PC-3 (cell line): ENCODE data around the gene FOXC2. TPM values are rescaled to one million over a fixed set of nuclear protein-coding genes. Genes with fewer than 3 reads are reported as not detected.

Experiments used
- ATAC-seq: fragments of 200-7000 bp; cut with Tn5 transposase; 2 replicates; pipeline ENCODE4 v1.9.1; 2020; ENCODE audit warnings: mild to moderate bottlenecking, moderate library complexity
- BruUV-seq: library from RNA; stranded (reverse); fragments of 400-500 nt; replicated peaks from 2 replicates; lab custom pipeline; 2021; lab: Mats Ljungman, UMichigan
- CTCF ChIA-PET: fragments of 300-600 bp; sonication (Branson Sonifier 250); formaldehyde crosslinking; loops from one replicate; lab custom pipeline; 2022; ENCODE audit warnings: antibody characterized with exemption; lab: Charles Lee
- POLR2A ChIA-PET: fragments of 300-600 bp; sonication (Branson Sonifier 250); formaldehyde crosslinking; loops from one replicate; lab custom pipeline; 2022; ENCODE audit warnings: antibody characterized with exemption; ENCODE audit not compliant: unreplicated experiment; lab: Charles Lee
- DNase-seq: peaks from one replicate; pipeline ENCODE4 v3.0.0-alpha.2; 2015
- H2AFZ ChIP-seq: fragments of 300-600 bp; sonication (generic); 2 replicates; pipeline ENCODE4 v1.6.0; 2016; ENCODE audit warnings: antibody characterized with exemption, low read length
- H3F3A ChIP-seq: fragments of 300-600 bp; sonication (generic); one replicate; pipeline ENCODE4 v1.6.0; 2017; ENCODE audit warnings: antibody characterized with exemption, low read length, control low read depth, mild to moderate bottlenecking; ENCODE audit not compliant: unreplicated experiment
- H3K27ac ChIP-seq: fragments of 300-600 bp; sonication (generic); 2 replicates; pipeline ENCODE4 v1.5.1; 2016; ENCODE audit warnings: mild to moderate bottlenecking, low read length
- H3K27me3 ChIP-seq: fragments of 300-600 bp; sonication (generic); 2 replicates; pipeline ENCODE4 v1.6.1; 2016; ENCODE audit warnings: low read length, mixed read lengths
- H3K36me3 ChIP-seq: fragments of 300-600 bp; sonication (generic); 2 replicates; pipeline ENCODE4 v1.6.1; 2016; ENCODE audit warnings: low read depth, mixed run types, low read length, mixed read lengths
- H3K4me1 ChIP-seq: fragments of 300-600 bp; sonication (generic); 2 replicates; pipeline ENCODE4 v1.5.1; 2016; ENCODE audit warnings: low read length; ENCODE audit not compliant: insufficient read depth
- H3K4me2 ChIP-seq: fragments of 300-600 bp; sonication (generic); 2 replicates; pipeline ENCODE4 v1.6.0; 2016; ENCODE audit warnings: low read length
- H3K4me3 ChIP-seq: fragments of 300-600 bp; sonication (generic); 2 replicates; pipeline ENCODE4 v1.5.1; 2016; ENCODE audit warnings: mild to moderate bottlenecking, low read length, mixed read lengths
- H3K79me2 ChIP-seq: fragments of 300-600 bp; sonication (generic); 2 replicates; pipeline ENCODE4 v1.6.1; 2017; ENCODE audit warnings: low read length, mixed read lengths
- H3K9ac ChIP-seq: fragments of 300-600 bp; sonication (generic); 2 replicates; pipeline ENCODE4 v1.6.0; 2016; ENCODE audit warnings: mild to moderate bottlenecking, low read length
- H3K9me2 ChIP-seq: fragments of 300-600 bp; sonication (generic); replicated peaks from 2 replicates; pipeline ENCODE4 v1.6.1; 2016; ENCODE audit warnings: mixed run types, low read length, mixed read lengths
- H3K9me3 ChIP-seq: fragments of 300-600 bp; sonication (generic); 2 replicates; pipeline ENCODE4 v1.6.1; 2016; ENCODE audit warnings: low read length, mixed read lengths
- H4K20me1 ChIP-seq: fragments of 300-600 bp; sonication (generic); 2 replicates; pipeline ENCODE4 v1.6.1; 2016; ENCODE audit warnings: low read length, mixed read lengths
- EZH2 ChIP-seq: fragments of 300-600 bp; sonication (generic); IDR thresholded peaks from one replicate; pipeline ENCODE4 v1.6.1; 2017; ENCODE audit warnings: antibody characterized with exemption, mild to moderate bottlenecking, low read length; ENCODE audit not compliant: unreplicated experiment
- EZH2phosphoT487 ChIP-seq: fragments of 300-600 bp; sonication (generic); IDR thresholded peaks from 2 replicates; pipeline ENCODE4 v1.6.1; 2018; ENCODE audit warnings: mild to moderate bottlenecking, antibody characterized with exemption, low read length, borderline replicate concordance
- intact Hi-C: fragments of 100-400 bp; cut with micrococcal nuclease; formaldehyde crosslinking; loops from 2 replicates; pipeline ENCODE4 v1.9.0; 2023
- total RNA-seq: library from RNA; depleted of rRNA; stranded (reverse); fragments of >200 nt; gene quantifications from 2 replicates; pipeline ENCODE4 v1.2.3, GENCODE V29; 2014
- TF ChIP-seq, protein P1 (sequence below): fragments of 300-600 bp; sonication (generic); conservative IDR thresholded peaks from 2 replicates; pipeline ENCODE4 v1.5.1; 2017; ENCODE audit warnings: antibody characterized with exemption, low read depth, mild to moderate bottlenecking, low read length

Gene FOXC2
- total RNA-seq, 1 experiment from 2014 or later = not detected

DNA sequence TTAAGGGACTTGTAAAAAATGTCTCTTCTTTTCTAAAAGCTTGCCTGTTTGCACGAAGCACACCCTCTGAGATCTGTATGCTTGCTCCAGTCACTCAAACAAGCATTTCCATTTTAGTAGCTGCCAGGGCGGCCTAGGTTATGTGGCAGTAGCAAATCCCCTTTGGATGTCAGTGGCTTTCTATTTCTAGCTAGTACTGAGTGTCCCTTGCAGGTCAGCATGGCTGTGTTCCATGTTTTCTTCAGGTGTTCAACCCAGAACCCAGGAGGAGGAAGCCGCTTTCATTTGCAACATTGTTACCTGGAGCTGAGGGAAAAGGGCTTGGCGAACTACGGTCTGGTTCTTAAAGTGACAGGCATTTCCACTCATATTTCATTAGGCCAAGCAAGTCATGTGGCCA lies 48.1 kb downstream of the FOXC2 start:
- ChIA-PET CTCF (no interaction called here), POLR2A (no interaction called here)
- H2AFZ ChIP-seq = no peak overlapping the region

DNA sequence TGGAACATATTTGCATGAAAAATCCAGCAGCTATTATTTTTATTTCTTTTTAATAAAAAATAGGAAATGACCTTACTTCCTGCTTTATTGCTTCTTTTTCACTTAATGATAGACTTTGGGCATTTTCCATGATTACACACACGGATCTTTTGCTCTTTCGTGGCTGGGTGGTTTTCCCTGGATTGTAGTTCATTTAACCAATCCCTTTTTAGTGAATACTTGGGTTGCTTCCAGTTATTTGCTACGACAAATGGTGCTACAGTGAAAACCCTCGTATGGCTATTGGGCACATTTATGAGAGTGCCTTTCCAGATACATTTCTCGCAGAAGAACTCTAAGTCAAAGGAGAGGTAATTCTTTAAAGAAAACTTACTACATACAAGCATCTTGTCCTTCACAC lies 50.3 kb downstream of the FOXC2 start:
- Histone ChIP-seq H3K36me3 (no peaks in the 10 kb centered on the region), H3K79me2 (no peaks in the 10 kb centered on the region), H4K20me1 (no peaks in the 10 kb centered on the region), H3K27ac (no peak overlapping the region), H2AFZ (no peak overlapping the region), H3K4me1 (no peaks in the 10 kb centered on the region), H3K9me2 (no peaks in the 10 kb centered on the region), H3K27me3 (no peaks in the 10 kb centered on the region), H3F3A (no peaks in the 10 kb centered on the region), H3K4me3 (no peak overlapping the region), H3K4me2 (no peak overlapping the region), H3K9ac (no peak overlapping the region), H3K9me3 (no peaks in the 10 kb centered on the region)
- BruUV-seq = no TSS peak
- CTCF ChIA-PET = no interaction called here
- TF ChIP-seq, protein P1, sequence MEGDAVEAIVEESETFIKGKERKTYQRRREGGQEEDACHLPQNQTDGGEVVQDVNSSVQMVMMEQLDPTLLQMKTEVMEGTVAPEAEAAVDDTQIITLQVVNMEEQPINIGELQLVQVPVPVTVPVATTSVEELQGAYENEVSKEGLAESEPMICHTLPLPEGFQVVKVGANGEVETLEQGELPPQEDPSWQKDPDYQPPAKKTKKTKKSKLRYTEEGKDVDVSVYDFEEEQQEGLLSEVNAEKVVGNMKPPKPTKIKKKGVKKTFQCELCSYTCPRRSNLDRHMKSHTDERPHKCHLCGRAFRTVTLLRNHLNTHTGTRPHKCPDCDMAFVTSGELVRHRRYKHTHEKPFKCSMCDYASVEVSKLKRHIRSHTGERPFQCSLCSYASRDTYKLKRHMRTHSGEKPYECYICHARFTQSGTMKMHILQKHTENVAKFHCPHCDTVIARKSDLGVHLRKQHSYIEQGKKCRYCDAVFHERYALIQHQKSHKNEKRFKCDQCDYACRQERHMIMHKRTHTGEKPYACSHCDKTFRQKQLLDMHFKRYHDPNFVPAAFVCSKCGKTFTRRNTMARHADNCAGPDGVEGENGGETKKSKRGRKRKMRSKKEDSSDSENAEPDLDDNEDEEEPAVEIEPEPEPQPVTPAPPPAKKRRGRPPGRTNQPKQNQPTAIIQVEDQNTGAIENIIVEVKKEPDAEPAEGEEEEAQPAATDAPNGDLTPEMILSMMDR = no peak
- TF ChIP-seq EZH2 = no peak
- TF ChIP-seq EZH2phosphoT487 = no peak
- intact Hi-C loops = no loop called here
- DNase-seq = no peak
- POLR2A ChIA-PET = no interaction called here
- no peak for ATAC-seq

More for the DNA sequence above, 48.1 kb downstream of the FOXC2 start:
- Histone ChIP-seq H3K9me2 (no peaks in the 10 kb centered on the region), H3K4me2 (no peak overlapping the region), H3K27ac (no peak overlapping the region), H3K4me1 (no peaks in the 10 kb centered on the region), H3F3A (no peaks in the 10 kb centered on the region), H3K79me2 (no peaks in the 10 kb centered on the region), H3K36me3 (no peaks in the 10 kb centered on the region), H3K9me3 (no peaks in the 10 kb centered on the region), H3K4me3 (no peak overlapping the region), H3K27me3 (no peaks in the 10 kb centered on the region), H4K20me1 (no peaks in the 10 kb centered on the region), H3K9ac (no peak overlapping the region)
- no TSS peak for BruUV-seq
- DNase-seq (no peak), ATAC-seq (no peak)
- intact Hi-C loops = no loop called here
- TF ChIP-seq EZH2phosphoT487 (no peak), EZH2 (no peak)
- TF ChIP-seq, protein P1 = no peak

DNA sequence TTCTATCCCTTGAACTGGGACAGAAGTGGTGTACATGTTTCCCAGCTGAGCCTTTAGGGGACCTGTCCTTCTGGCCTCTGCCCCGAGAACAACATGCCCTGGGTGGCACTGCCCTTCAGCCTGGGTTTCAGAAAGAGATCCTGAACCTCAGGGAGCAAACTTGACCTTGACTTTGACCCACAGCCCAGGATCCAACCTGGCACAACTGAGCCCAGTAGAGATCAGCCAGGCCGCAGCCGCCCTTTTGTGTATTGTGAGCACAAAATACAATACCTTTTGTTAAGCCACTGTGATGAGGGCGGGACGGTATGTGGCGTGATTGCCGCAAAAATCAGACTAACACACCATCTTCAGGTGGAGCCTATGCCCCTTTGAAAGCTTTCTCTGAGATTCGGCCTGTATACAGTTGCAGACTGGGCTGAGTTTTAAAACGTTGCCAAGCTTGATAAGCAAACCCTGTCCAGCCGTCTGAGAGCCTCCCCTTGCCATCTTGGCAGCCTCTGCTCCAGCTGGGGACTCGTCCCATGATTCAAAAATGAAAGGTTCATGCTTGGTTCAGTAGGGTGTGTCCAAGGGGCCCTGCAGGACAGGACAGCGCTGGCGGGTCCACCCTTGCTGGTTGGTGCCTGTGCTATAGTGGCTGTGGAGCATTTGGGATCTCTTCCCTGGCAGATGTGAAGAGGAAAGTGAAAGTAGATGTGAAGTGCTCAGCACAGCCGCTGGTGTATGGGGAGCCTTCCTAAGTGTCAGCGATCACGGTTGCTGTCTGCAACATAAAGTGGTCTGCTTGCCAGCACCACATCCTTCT lies 52.0 kb downstream of the FOXC2 start:
- TF ChIP-seq EZH2phosphoT487 (no peak), EZH2 (no peak)
- TF ChIP-seq, protein P1 = no peak
- Histone ChIP-seq H3K4me1 (no peaks in the 10 kb centered on the region), H4K20me1 (no peaks in the 10 kb centered on the region), H3K9ac (no peak overlapping the region), H2AFZ (no peak overlapping the region), H3K9me2 (no peaks in the 10 kb centered on the region), H3K79me2 (no peaks in the 10 kb centered on the region), H3K36me3 (no peaks in the 10 kb centered on the region), H3K4me3 (no peak overlapping the region), H3K27ac (no peak overlapping the region), H3K4me2 (no peak overlapping the region), H3K9me3 (no peaks in the 10 kb centered on the region), H3F3A (no peaks in the 10 kb centered on the region), H3K27me3 (no peaks in the 10 kb centered on the region)
- no peak for DNase-seq
- intact Hi-C loops = no loop called here
- ChIA-PET CTCF (no interaction called here), POLR2A (no interaction called here)
- no TSS peak for BruUV-seq
- ATAC-seq = no peak
